ENCODE measurements around the gene PSMA8. TPM values are rescaled to one million over a fixed set of nuclear protein-coding genes. Genes with fewer than 3 reads are reported as not detected.

PSMA8 gene
- total RNA-seq, 1 donor from 2014 or later: not detected

DNA sequence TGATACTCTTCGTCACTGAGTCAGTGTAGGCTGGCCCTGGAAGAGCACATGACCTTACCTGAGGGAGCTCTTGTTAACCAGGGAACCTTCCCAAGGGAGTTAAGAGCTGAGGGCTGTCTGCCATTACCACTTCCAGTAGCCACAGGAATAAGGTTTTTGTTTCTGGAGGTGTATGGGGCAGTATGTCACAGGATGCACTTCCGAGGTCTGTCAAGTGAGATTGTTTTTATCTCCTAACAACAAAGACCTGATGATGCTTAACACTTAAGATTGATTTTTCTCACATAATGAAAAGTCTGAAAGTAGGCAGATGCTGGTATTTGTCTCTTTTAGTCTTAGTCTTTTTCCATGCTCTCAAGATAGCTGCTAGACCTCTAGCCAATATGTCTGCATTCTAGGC lies 41.8 kb downstream of the PSMA8 start:
- Mint-ChIP-seq H3K27me3 (ENCODE audit: unreplicated experiment) (peaks cover 17% of the 10 kb centered on the region), H3K27ac (ENCODE audit: unreplicated experiment) (no peak overlapping the region), H3K36me3 (ENCODE audit: unreplicated experiment) (no peaks in the 10 kb centered on the region), H3K9me3 (ENCODE audit: unreplicated experiment) (no peaks in the 10 kb centered on the region), H3K4me3 (ENCODE audit: unreplicated experiment) (no peak overlapping the region), H3K4me1 (ENCODE audit: unreplicated experiment) (no peaks in the 10 kb centered on the region)
- TF ChIP-seq, protein P1, sequence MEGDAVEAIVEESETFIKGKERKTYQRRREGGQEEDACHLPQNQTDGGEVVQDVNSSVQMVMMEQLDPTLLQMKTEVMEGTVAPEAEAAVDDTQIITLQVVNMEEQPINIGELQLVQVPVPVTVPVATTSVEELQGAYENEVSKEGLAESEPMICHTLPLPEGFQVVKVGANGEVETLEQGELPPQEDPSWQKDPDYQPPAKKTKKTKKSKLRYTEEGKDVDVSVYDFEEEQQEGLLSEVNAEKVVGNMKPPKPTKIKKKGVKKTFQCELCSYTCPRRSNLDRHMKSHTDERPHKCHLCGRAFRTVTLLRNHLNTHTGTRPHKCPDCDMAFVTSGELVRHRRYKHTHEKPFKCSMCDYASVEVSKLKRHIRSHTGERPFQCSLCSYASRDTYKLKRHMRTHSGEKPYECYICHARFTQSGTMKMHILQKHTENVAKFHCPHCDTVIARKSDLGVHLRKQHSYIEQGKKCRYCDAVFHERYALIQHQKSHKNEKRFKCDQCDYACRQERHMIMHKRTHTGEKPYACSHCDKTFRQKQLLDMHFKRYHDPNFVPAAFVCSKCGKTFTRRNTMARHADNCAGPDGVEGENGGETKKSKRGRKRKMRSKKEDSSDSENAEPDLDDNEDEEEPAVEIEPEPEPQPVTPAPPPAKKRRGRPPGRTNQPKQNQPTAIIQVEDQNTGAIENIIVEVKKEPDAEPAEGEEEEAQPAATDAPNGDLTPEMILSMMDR (IDR thresholded peaks at IDR 0.05): no peak
- no peak for DNase-seq (ENCODE audit: extremely low spot score, unreplicated experiment)

DNA sequence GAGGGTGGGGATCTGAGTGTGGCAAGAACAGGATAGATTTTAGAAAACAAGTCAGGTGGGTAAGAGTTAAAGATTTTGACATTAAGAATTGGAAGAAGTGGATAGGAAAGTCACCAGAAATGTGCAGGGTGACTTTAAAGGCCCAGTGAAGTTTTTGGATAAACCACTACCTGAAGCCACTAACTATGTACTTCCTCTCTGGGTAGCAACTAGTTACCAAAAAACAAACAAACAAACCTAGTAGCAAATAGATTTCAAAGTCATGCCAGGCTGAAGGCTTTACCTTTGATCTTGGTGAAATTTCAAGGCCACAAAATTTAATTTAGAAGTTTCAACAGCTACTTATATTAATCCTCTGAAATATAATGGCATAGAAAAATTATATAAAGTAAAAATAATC lies 42.5 kb downstream of the PSMA8 start:
- Mint-ChIP-seq H3K27ac (ENCODE audit: unreplicated experiment) (no peak overlapping the region), H3K36me3 (ENCODE audit: unreplicated experiment) (no peaks in the 10 kb centered on the region), H3K4me1 (ENCODE audit: unreplicated experiment) (no peaks in the 10 kb centered on the region), H3K9me3 (ENCODE audit: unreplicated experiment) (no peaks in the 10 kb centered on the region), H3K27me3 (ENCODE audit: unreplicated experiment) (peaks cover 17% of the 10 kb centered on the region), H3K4me3 (ENCODE audit: unreplicated experiment) (no peak overlapping the region)
- DNase-seq (ENCODE audit: extremely low spot score, unreplicated experiment): no peak
- TF ChIP-seq, protein P1 (IDR thresholded peaks at IDR 0.05): no peak

DNA sequence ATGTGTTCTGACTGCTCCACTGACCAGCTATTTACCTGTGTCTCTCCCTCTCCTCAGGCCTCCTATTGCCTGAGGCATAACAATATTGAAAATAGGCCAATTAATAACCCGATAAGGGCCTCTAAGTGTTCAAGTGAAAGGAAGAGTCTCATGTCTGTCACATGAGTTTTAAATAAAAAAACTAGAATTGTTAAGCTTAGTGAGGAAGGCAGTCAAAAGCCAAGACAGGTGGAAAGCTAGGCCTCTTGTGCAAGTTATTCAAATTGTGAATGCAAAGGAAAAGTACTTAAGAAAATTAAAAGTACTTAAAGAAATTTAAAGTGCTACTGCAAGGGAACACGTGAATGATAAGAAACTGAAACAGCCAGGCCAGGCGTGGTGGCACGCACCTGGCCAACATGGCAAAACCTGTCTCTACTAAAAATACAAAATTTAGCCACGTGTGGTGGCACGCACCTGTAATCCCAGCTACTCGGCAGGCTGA lies 47.7 kb downstream of the PSMA8 start:
- Mint-ChIP-seq H3K4me1 (ENCODE audit: unreplicated experiment) (no peaks in the 10 kb centered on the region), H3K27me3 (ENCODE audit: unreplicated experiment) (no peaks in the 10 kb centered on the region), H3K36me3 (ENCODE audit: unreplicated experiment) (no peaks in the 10 kb centered on the region), H3K27ac (ENCODE audit: unreplicated experiment) (no peak overlapping the region), H3K4me3 (ENCODE audit: unreplicated experiment) (no peak overlapping the region), H3K9me3 (ENCODE audit: unreplicated experiment) (no peaks in the 10 kb centered on the region)
- no peak for DNase-seq (ENCODE audit: extremely low spot score, unreplicated experiment)
- TF ChIP-seq, protein P1 (IDR thresholded peaks at IDR 0.05): no peak

DNA sequence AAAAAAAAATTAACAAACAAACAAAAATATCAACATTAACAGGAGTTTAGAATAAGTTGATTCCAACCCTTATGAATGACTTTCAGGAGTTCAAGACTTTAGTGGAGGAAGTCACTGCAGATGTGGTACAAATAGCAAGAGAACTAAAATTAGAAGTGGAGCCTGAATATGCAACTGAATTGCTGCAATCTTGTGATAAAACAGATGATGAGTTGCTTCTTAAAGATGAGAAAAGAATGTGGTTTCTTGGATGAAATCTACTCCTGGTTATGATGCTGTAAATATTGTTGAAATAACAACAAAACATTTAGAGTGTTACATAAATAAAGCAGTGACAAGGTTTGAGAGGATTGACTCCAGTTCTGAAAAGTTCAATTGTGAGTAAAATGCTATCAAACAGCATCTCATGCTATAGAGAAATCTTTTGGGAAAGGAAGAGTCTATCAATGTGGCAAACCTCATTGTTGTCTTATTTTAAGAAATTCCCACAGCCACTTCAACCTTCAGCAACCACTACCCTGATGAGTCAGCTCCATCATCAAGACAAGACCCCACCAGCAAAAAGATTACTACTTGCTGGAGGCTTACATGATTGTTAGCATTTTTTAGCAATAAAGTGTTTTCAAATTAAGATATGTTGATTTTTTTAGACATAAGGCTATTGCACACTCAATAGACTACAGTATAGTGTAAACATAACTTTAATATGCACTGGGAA lies 49.9 kb downstream of the PSMA8 start:
- no peaks in the 10 kb centered on the region for H3K36me3 Mint-ChIP-seq (ENCODE audit: unreplicated experiment)
- H3K4me3 Mint-ChIP-seq (ENCODE audit: unreplicated experiment): no peak overlapping the region

DNA sequence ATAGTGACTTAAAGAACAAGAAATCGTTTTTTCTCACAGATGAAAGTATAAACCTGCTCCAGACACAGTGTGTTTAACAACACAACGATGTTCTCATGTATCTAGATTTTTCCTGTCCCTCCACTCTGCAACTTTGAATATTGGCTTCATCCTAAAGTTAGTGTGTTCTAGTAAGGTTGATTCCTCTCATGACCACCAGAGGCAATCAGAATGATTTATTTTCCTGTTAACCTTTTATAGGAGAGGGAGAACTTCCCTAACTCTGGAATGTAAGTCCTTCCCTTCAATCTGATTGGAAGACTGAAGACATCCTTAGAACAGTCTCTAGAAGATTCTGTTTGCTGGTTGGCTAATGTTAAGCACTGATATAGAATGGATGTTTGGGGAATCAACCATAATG lies 51.6 kb downstream of the PSMA8 start:
- no peak for DNase-seq (ENCODE audit: extremely low spot score, unreplicated experiment)
- no peaks in the 10 kb centered on the region for H3K4me1 Mint-ChIP-seq (ENCODE audit: unreplicated experiment)

More for the DNA sequence above, 49.9 kb downstream of the PSMA8 start:
- H3K4me1 Mint-ChIP-seq (ENCODE audit: unreplicated experiment): no peaks in the 10 kb centered on the region
- DNase-seq (ENCODE audit: extremely low spot score, unreplicated experiment): no peak
- H3K27me3 Mint-ChIP-seq (ENCODE audit: unreplicated experiment): no peaks in the 10 kb centered on the region
- no peaks in the 10 kb centered on the region for H3K9me3 Mint-ChIP-seq (ENCODE audit: unreplicated experiment)
- H3K27ac Mint-ChIP-seq (ENCODE audit: unreplicated experiment): no peak overlapping the region
- TF ChIP-seq, protein P1 (IDR thresholded peaks at IDR 0.05): no peak

More for the DNA sequence above, 51.6 kb downstream of the PSMA8 start:
- no peak overlapping the region for H3K4me3 Mint-ChIP-seq (ENCODE audit: unreplicated experiment)
- H3K27me3 Mint-ChIP-seq (ENCODE audit: unreplicated experiment): peaks cover 7% of the 10 kb centered on the region
- H3K27ac Mint-ChIP-seq (ENCODE audit: unreplicated experiment): no peak overlapping the region
- no peaks in the 10 kb centered on the region for H3K9me3 Mint-ChIP-seq (ENCODE audit: unreplicated experiment)
- TF ChIP-seq, protein P1 (IDR thresholded peaks at IDR 0.05): peak; percentile 20
- H3K36me3 Mint-ChIP-seq (ENCODE audit: unreplicated experiment): no peaks in the 10 kb centered on the region
